GM10248 (cell line): Measurements from ENCODE around the gene ADH5.
"Not testable (repeated sequence)": the region's sequence is repeated elsewhere in the genome, so short reads cannot be mapped to it uniquely, and the experiment has no call there.

Source experiments
- CTCF ChIA-PET: fragments of 300-600 bp; sonication (Branson Sonifier 250); formaldehyde crosslinking; extraction: SDS; loops from one replicate; lab custom pipeline; 2021; ENCODE audit warnings: antibody characterized with exemption; lab: Yijun Ruan, JAX
- POLR2A ChIA-PET: fragments of 350-650 bp; sonication (Branson Sonifier 250); formaldehyde crosslinking; extraction: SDS; loops from one replicate; lab custom pipeline; 2020; ENCODE audit warnings: antibody characterized with exemption; lab: Yijun Ruan, JAX
- DNase-seq: peaks from one replicate; pipeline ENCODE4 v3.0.0; 2012; ENCODE audit errors: extremely low spot score
- TF ChIP-seq, protein P1 (sequence below): IDR thresholded peaks from 2 replicates; pipeline ENCODE4 v1.5.1; 2012; ENCODE audit warnings: mild to moderate bottlenecking, low read depth; ENCODE audit errors: extremely low read depth, missing control alignments, control extremely low read depth

The ADH5 gene

DNA sequence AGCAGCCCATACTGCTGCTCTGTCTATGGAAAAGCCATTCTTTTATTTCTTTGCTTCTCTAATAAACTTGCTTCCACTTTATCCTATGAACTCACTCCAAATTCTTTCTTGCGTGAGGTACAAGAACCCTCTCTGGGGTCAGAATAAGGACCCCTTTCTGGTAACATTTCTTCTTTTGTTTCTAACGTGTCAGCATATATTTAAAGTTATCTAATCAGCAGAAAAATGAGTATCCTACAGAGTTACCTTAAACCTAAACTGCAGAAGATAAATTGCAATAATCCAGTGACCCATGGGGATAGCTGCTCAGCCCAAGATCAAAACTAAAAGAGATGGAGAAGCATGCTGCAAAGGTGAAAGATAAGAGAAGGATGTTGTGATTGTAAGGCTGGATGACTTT is 4.0 kb downstream of the ADH5 start:
- POLR2A ChIA-PET: no interaction called here
- DNase-seq: no peak
- CTCF ChIA-PET: no interaction called here
- TF ChIP-seq, protein P1, sequence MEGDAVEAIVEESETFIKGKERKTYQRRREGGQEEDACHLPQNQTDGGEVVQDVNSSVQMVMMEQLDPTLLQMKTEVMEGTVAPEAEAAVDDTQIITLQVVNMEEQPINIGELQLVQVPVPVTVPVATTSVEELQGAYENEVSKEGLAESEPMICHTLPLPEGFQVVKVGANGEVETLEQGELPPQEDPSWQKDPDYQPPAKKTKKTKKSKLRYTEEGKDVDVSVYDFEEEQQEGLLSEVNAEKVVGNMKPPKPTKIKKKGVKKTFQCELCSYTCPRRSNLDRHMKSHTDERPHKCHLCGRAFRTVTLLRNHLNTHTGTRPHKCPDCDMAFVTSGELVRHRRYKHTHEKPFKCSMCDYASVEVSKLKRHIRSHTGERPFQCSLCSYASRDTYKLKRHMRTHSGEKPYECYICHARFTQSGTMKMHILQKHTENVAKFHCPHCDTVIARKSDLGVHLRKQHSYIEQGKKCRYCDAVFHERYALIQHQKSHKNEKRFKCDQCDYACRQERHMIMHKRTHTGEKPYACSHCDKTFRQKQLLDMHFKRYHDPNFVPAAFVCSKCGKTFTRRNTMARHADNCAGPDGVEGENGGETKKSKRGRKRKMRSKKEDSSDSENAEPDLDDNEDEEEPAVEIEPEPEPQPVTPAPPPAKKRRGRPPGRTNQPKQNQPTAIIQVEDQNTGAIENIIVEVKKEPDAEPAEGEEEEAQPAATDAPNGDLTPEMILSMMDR: no peak

- no peak for DNase-seq
- TF ChIP-seq, protein P1: no peak
- CTCF ChIA-PET: no interaction called here
- POLR2A ChIA-PET: no interaction called here
Observed at GRCh38 chr4:99082192-99082591, 6.4 kb downstream of the ADH5 start.

- DNase-seq, CTCF ChIA-PET: not testable (repeated sequence)
- POLR2A ChIA-PET: interaction anchor here (0.7 kb wide), 1 partner anchor 81 kb away, joined by 4 read pairs; no protein-coding TSS in a partner anchor
Observed at GRCh38 chr4:99080869-99081268, 7.7 kb downstream of the ADH5 start.

DNA sequence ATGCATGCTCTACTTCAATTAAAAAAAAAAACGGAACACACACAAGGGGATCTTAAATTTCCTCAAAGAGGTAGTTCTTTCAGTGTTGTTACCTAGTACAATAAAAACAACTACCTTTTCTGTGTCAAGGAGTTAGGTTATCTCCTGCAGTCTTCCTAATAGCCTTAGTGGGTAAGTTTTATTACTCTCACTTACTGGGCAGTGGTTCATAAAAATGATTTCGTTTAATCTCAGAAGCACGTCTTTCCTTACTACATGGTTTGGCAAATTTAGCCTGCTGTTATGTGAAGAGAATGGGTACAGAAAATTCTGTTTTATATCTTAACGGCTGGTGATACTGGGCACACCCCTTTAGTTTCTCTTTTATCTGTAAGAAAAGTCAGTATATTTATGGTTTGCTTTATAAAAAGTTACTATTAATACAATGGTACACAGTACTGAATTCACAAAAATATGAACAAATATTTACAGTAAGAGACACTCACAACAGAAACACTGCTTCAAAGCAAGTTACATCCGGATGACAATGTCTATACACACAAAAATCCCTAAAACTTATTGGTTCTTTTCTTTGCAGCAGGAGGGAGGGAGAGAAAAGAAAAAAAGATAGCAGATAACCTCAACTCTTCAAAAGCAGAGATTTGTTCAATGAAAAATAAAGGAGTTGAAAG is 8.8 kb downstream of the ADH5 start:
- TF ChIP-seq, protein P1: no peak
- CTCF ChIA-PET: interaction anchor here (1.6 kb wide), 1 partner anchor 24 kb away, joined by 5 read pairs; no protein-coding TSS in a partner anchor
- DNase-seq: no peak
- POLR2A ChIA-PET: no interaction called here

DNA sequence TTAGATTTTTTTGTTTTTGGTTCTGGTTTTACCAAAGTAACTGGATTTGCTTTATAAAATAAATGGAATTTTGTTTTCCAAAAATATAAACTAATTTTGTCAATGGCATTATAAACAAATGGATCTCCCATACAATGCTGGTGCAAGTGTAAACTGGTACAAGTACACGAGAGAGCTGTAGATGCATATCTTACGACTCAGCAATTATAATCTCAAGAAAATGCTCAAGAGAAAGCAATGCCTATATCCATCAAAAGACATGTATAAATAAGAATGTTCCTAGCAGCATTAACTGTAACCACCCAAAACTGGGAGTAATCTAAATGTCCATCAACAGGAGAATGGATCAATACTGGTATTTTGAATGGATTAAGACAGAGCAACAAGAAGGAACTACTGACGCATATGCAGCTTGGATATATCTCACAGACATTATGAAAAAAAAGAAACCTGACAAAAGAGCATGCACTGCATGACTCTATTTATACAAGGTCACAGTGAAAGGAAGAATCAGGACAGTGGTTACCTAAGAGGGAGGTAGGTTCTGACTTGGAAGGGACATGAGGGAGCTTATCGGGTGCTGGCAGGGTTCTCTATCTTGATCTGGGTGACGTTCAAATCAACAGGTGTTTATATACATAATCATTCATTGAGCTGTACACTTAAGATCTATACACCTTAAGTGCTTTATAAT is 9.5 kb downstream of the ADH5 start:
- DNase-seq: no peak
- CTCF ChIA-PET: interaction anchor here (1.3 to 1.6 kb wide), 4 partner anchors 10 to 84 kb away, joined by 4 to 5 read pairs (median 4); partner anchors contain the start of gene METAP1
- POLR2A ChIA-PET: no interaction called here
- TF ChIP-seq, protein P1: no peak

DNA sequence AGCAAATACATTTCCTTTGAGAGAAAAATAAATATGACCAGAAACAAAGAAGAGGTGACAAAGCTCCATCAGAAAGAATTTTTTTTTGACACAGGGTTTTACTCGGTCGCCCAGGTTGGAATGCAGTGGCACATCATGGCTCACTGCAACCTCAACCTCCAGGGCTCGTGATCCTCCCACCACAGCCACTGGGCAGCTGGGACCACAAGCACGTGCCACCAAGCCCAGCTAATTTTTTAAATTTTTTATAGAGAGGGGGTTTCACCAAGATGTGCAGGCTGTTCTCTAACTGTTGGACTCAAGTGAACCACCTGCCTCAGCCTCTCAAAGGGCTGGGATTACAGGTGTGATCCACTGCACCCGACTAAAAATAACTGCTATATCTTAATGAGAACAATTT is 10.3 kb downstream of the ADH5 start:
- TF ChIP-seq, protein P1: no peak
- DNase-seq: no peak
- ChIA-PET CTCF (interaction anchor here (0.8 to 1.6 kb wide), 5 partner anchors 9 to 83 kb away, joined by 3 to 5 read pairs (median 4); partner anchors contain the start of genes ADH5 and METAP1), POLR2A (no interaction called here)

- TF ChIP-seq, protein P1: no peak
- CTCF ChIA-PET: no interaction called here
- DNase-seq: no peak
- POLR2A ChIA-PET: no interaction called here
Observed at GRCh38 chr4:99077177-99077576, 11.4 kb downstream of the ADH5 start.
